WERI-Rb-1 (cell line): ENCODE results near the gene ANK2.

Experiments used
- DNase-seq: peaks from one replicate; pipeline ENCODE4 v3.0.0-alpha.2; 2020
- H3K27ac ChIP-seq: fragments of 250-450 bp; sonication (Bioruptor Pico); 2 replicates; pipeline ENCODE4 v1.5.1; 2020; ENCODE audit warnings: mild to moderate bottlenecking, moderate library complexity
- H3K27me3 ChIP-seq: fragments of 250-450 bp; sonication (Bioruptor Pico); 2 replicates; pipeline ENCODE4 v1.5.1; 2021; ENCODE audit warnings: mild to moderate bottlenecking, low read depth, moderate library complexity; ENCODE audit not compliant: insufficient read depth, severe bottlenecking
- H3K36me3 ChIP-seq: fragments of 250-450 bp; sonication (Bioruptor Pico); 2 replicates; pipeline ENCODE4 v1.5.1; 2020; ENCODE audit warnings: mild to moderate bottlenecking, moderate library complexity
- H3K4me3 ChIP-seq: 2 replicates; pipeline ENCODE4 v1.5.1; 2011; ENCODE audit warnings: low read depth, mild to moderate bottlenecking, control low read depth, low read length
- H3K9me3 ChIP-seq: fragments of 250-450 bp; sonication (Bioruptor Pico); 2 replicates; pipeline ENCODE4 v1.5.1; 2021; ENCODE audit warnings: mild to moderate bottlenecking, moderate library complexity; ENCODE audit not compliant: severe bottlenecking
- CTCF ChIP-seq: IDR thresholded peaks from 2 replicates; pipeline ENCODE4 v1.5.1; 2011; ENCODE audit warnings: low read depth, mild to moderate bottlenecking, control low read depth, inconsistent platforms, low read length

The ANK2 gene

DNA sequence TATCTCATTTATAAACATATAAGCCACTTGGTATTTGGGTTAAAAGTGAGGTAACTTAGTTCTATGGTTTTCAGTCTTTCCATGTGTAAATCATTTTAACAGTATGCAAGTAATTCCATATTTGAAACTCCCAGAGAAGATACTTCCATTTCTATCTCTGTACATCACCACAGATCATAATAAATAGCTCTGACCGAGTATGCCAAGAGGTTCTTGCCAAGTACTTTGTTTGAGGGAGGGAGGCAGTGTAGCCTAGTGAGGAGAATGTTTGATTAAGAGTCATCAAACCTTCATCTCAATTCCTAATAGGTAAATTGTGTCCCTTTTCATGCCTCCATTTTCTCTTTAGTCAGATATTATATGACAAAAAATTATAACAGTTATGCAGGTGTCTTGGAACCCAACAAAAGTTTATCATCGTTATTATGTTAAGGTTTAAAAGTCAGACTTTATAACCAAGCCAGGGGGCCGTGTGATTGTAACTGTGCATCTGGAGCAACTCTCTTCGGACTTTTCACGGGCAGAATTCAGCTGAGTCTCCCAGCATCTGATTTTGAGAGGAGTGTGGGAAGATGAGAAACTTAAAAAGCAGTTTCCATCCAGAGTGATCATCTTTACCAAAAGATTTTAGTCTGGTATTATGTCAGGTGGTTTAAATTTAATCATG, 123.8 kb downstream of the ANK2 start:
- Histone ChIP-seq H3K27me3 (no peaks in the 10 kb centered on the region), H3K4me3 (no peak overlapping the region), H3K36me3 (no peaks in the 10 kb centered on the region), H3K9me3 (no peaks in the 10 kb centered on the region), H3K27ac (no peak overlapping the region)
- TF ChIP-seq CTCF = no peak
- no peak for DNase-seq

DNA sequence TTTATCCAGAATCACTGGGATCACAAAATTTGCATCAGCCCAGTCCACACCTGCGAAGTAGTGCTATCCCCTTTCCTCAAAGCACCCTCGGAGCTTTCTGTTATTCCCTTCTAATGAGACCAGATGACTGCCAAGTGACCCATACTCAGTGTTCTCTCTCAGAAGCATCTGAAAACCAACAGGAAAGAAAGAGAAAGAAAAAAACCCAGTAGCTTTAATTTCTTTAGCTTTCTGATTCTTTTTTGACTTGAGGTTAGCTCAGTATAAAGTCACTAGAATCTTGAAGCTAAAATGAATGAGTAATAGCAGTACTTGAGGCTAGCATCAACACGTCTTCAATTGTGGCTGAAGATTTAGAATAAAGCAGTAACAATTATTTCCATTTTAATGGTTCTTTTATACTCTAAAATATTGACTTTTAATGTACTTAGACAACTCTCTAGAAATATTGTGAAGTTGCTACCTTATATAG, 124.4 kb downstream of the ANK2 start:
- TF ChIP-seq CTCF = no peak
- H3K9me3 ChIP-seq = no peaks in the 10 kb centered on the region

DNA sequence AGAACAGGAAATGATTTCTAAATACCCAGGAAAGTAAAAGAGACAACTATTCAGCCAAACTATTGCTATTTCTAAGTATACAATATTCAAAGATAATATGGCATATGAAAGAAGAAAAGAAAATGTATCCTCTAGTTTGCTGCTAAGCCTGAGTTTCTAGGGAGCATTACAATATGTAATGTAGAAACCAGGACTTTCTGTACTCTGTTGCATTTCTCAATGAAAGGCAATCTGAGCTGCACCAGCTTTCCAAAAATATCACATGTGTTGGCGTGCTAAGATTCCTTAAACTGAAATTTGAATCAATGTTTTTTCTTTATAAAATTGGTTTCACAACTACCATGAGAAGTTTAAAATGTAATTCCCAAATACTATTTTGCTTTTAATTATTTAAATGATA, 129.6 kb downstream of the ANK2 start:
- no peak for DNase-seq
- no peak overlapping the region for H3K27ac ChIP-seq
- no peaks in the 10 kb centered on the region for H3K27me3 ChIP-seq
- H3K36me3 ChIP-seq = no peaks in the 10 kb centered on the region
- H3K4me3 ChIP-seq = no peak overlapping the region
- no peak for TF ChIP-seq CTCF
- H3K9me3 ChIP-seq = no peaks in the 10 kb centered on the region

More for the DNA sequence above, 124.4 kb downstream of the ANK2 start:
- H3K36me3 ChIP-seq = no peaks in the 10 kb centered on the region
- DNase-seq = no peak
- no peaks in the 10 kb centered on the region for H3K27me3 ChIP-seq
- no peak overlapping the region for H3K27ac ChIP-seq
- H3K4me3 ChIP-seq = no peak overlapping the region

DNA sequence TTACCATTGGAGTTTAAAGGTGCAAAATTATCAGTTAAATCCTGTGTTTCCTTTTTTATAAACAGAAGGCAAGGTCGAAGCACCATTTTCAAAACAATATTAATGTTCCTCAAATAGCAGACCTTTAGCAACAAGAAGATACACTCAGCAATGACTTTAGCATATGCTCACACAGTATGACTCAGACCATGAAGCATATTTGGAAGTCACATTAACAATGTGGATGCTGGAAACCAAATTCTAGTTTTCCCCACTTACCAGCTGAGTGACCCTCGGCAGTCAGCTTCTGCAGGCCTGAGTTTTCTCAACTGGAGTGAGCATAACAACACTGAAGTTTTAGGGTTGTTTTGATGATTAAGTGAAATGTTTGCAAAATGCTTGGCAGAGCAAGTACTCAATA, 130.5 kb downstream of the ANK2 start:
- Histone ChIP-seq H3K4me3 (no peak overlapping the region), H3K9me3 (peaks cover 3% of the 10 kb centered on the region), H3K27ac (no peak overlapping the region), H3K36me3 (no peaks in the 10 kb centered on the region), H3K27me3 (no peaks in the 10 kb centered on the region)
- TF ChIP-seq CTCF = no peak
- DNase-seq = no peak

GRCh38 chr4:113181289-113182007, 132.0 kb downstream of the ANK2 start:
- TF ChIP-seq CTCF = no peak
- peak overlapping the region; percentile 48 for H3K27ac ChIP-seq
- H3K9me3 ChIP-seq = peaks cover 4% of the 10 kb centered on the region
- H3K4me3 ChIP-seq = peak overlapping the region; percentile 10
- no peaks in the 10 kb centered on the region for H3K36me3 ChIP-seq
- H3K27me3 ChIP-seq = no peaks in the 10 kb centered on the region
- DNase-seq = peak; percentile 80
